Measurements from ENCODE around the gene GDF7.

The GDF7 gene

DNA sequence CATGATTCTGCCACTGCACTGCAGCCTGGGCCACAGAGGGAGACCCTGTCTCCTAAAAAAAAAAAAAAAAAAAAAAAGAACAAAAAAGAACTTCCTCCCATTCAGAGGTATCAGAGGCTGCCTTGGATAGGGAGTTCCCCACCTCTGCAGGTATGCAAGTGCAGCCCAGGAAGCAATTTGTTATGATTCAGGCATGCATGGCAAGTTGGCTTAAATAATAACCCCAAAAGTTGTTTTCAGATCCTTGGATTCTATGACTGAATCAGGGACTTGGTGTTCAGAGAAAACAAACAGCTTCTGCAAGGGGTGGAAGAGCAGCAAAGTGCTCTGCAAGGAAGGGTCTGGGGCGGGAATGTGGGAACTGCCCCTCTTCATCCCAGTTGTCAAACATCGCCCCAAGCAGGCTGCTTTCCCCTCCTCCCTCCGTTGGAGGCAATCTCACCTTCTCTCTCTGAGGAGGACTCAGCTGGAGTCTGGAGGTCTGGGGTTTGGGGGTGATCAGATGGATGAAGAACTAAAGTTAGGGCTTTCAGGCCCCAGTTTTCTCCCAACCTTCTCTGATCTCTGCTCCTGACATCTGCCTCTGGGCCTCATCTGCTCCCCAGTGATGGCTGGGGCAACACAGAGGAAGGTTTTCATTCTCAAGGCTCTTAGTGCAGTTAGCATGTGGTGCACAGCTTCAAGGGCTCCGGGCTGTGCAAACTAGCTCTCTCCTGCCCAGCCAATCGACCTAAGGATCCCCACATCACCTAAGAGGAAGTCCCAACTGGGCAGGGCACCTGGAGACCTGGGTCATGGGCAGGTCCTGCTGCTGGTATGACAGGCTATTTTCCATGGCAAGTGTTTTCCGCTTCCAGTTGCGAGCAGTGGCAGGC lies 3.5 kb upstream of the GDF7 start:
- no peak for DNase-seq

DNA sequence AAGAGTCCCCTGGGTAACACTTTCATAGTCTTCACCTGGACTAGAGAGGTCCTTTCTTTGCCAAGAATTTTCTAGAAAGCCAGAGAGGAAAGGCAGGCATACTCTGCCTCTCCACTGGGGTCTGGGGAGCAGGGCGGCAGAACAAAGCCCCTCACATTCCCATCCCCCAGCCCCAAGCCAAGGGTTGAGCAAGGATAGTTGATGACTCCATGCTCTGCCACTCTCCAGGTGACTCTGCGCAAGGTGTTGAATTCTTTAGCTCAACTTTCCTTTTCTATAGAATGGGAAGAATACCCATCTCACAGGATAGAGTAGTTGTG lies 2.9 kb upstream of the GDF7 start:
- DNase-seq, result no peak

- no peak for DNase-seq
These were observed 2.3 kb upstream of the GDF7 start for GRCh38 chr2:20664431-20665242.

- DNase-seq, result no peak
These were observed 1.5 kb upstream of the GDF7 start for GRCh38 chr2:20665243-20666004.

DNA sequence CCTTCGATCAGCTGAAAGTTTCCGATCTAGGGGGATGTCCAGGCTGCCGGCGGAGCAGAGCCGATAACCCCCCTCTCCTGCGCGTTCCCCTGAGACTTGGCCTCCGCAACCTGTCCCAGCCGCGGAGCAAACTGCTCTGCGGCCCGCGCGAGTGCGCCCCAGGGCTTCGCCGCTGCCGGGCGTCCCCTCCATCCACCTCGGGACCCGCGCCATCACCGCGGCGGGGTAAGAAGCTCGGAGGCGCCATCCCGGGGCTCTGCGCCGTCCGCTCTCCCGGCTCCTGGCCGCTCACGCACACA lies 990 bp upstream of the GDF7 start:
- no peak for DNase-seq

DNA sequence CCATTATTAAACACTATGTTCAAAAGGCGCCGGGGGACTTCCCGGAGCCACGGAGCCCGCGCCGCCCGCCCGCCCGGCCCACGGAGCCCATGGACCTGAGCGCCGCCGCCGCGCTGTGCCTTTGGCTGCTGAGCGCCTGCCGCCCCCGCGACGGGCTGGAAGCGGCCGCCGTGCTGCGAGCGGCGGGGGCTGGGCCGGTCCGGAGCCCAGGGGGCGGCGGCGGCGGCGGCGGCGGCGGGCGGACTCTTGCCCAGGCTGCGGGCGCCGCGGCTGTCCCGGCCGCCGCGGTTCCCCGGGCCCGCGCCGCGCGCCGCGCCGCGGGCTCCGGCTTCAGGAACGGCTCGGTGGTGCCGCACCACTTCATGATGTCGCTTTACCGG lies 197 bp downstream of the GDF7 start:
- DNase-seq, result no peak

DNA sequence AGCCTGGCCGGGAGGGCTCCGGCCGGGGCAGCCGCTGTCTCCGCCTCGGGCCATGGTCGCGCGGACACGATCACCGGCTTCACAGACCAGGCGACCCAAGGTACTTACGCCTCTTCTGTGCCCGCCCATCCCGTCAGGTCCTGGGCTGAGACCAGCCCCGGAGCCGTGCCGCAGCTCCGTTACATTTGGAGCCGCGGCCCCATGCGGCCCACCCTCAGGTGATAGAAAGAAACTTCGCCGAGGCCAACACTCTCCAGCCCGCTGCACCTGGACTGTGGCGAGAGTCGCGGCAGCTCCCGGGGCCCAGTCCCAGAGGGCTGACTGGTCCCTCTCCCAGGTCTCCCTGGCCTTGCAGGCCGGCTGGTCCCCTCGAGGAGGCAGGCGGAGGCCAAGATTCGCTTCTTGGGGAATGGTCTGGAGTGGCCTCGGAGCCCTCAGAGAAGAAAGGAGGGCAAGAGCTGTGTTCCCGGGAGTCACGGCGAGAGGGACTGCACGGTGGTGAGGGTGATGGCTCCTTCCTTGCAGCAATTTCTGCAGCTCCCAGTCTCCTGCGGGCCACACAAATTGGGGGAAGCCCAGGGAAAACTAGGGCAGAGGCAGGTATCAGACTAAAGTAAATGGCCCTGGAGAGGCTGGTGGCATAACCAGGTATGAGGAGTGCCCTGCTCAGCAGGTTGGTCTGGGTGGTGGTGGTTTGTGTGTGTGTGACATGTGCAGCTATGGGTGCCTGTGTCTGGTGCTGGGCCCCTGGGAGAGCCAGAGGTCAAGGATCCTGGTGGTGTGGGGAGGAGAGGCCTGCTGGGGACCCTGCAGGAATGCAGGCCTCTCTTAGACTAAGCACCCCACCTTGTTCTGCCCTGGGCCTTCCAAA lies 822 bp downstream of the GDF7 start:
- DNase-seq, result no peak

- DNase-seq, result no peak
These were observed 1.5 kb downstream of the GDF7 start for GRCh38 chr2:20668451-20668850.

DNA sequence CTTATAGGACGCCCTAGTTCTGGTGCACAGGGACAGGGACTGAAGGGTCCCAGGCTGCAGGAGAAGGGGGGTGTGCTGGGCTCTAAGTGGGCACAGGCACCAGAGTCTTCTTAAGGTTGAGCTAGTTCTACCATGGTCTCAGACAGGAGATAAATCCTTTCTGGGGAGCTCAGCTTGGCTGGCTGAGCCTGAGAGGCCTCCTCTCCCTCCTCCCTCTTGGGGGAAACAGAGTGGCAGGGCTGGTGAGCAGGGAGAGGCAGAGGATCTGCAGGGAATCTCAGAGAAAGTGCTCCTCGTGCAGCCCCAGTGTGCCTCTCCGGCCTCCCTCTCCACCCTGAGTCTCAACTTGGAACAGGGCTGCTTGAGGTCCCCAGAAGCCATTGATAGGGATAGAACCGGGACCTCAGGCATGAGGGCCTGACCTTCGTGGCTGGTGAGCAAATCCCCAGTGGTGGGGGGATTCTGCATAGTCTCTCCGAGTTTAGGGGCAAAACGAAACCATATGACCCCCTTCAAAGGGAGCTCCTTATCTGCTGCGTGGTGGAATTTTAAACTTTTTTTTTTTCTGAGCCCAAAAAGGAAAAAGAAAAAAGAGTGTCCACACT lies 2.0 kb downstream of the GDF7 start:
- no peak for DNase-seq

- no peak for DNase-seq
These were observed 2.8 kb downstream of the GDF7 start for GRCh38 chr2:20669562-20670314.

DNA sequence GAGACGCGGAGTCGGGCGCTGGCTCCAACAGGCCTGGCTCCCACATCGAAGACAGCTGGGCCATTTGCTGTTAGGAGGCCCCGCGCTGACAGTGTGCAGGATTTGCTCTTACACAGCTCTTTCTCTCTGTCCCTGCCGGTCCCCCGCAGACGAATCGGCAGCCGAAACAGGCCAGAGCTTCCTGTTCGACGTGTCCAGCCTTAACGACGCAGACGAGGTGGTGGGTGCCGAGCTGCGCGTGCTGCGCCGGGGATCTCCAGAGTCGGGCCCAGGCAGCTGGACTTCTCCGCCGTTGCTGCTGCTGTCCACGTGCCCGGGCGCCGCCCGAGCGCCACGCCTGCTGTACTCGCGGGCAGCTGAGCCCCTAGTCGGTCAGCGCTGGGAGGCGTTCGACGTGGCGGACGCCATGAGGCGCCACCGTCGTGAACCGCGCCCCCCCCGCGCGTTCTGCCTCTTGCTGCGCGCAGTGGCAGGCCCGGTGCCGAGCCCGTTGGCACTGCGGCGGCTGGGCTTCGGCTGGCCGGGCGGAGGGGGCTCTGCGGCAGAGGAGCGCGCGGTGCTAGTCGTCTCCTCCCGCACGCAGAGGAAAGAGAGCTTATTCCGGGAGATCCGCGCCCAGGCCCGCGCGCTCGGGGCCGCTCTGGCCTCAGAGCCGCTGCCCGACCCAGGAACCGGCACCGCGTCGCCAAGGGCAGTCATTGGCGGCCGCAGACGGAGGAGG lies 3.5 kb downstream of the GDF7 start:
- no peak for DNase-seq

DNA sequence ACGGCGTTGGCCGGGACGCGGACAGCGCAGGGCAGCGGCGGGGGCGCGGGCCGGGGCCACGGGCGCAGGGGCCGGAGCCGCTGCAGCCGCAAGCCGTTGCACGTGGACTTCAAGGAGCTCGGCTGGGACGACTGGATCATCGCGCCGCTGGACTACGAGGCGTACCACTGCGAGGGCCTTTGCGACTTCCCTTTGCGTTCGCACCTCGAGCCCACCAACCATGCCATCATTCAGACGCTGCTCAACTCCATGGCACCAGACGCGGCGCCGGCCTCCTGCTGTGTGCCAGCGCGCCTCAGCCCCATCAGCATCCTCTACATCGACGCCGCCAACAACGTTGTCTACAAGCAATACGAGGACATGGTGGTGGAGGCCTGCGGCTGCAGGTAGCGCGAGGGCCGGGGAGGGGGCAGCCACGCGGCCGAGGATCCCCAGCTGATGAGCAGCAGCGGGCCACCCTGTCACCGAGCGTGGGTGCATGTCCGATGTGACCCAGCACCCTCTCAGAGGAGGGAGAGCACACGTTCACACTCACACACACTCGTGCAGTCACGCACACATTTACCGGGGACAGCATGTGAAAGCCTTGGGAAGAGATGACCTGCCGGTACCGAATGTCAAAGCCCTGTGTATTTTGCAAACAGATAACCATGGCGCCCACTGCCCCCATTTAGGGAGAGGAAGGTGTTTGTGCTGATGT lies 4.2 kb downstream of the GDF7 start:
- DNase-seq, result no peak

DNA sequence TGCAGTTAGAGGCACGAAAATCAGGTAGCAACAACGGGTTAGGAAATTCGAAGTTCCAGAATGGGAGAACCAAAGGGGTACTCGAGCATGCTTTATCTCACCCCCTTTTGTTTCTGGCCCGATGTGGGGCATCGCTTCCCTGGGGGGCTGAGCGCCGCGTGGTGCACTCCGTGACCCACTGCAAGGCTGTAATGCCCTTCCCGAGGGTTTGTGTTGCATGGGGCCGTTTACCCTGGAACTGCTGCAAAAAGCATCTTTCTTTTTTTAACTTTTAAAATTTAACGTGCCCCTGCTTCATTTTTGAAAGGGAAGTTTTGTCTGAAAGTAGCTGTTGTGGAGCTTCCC lies 4.8 kb downstream of the GDF7 start:
- DNase-seq, result no peak

- no peak for DNase-seq
These were observed 5.4 kb downstream of the GDF7 start for GRCh38 chr2:20672201-20672951.

GRCh38 chr2:20673686-20674308 lies 6.9 kb downstream of the GDF7 start:
- no peak for DNase-seq

DNA sequence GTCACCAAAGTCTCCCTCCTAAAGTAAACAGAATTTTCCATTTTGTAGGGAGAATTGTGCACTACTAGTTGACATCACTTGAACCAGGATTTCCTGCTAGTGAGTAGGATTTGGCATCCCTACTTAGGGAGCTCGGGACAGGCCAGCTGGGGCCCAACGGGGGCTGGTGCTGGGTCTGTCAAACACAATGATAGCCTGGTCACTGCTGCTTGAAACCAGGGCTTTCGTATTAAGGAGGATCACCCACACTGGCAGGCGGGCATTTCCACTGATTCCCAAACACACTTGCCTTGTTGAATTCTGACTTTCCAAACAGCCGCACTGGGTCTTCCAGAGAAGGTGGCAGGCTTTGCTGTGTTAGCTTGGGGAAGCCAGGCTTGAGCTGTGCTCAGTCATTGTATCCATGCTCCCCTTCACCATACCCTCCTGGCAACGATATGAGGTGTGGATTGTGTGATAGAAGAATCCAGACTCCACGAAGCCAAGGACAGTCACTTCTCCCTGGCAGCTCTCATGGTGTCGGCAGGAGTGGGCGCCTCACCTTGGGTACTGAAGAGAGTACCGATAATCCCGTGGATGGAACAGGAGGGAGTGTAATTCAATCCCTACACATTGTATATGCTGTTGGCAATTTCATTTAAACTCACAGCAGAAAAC lies 7.5 kb downstream of the GDF7 start:
- DNase-seq, result no peak

DNA sequence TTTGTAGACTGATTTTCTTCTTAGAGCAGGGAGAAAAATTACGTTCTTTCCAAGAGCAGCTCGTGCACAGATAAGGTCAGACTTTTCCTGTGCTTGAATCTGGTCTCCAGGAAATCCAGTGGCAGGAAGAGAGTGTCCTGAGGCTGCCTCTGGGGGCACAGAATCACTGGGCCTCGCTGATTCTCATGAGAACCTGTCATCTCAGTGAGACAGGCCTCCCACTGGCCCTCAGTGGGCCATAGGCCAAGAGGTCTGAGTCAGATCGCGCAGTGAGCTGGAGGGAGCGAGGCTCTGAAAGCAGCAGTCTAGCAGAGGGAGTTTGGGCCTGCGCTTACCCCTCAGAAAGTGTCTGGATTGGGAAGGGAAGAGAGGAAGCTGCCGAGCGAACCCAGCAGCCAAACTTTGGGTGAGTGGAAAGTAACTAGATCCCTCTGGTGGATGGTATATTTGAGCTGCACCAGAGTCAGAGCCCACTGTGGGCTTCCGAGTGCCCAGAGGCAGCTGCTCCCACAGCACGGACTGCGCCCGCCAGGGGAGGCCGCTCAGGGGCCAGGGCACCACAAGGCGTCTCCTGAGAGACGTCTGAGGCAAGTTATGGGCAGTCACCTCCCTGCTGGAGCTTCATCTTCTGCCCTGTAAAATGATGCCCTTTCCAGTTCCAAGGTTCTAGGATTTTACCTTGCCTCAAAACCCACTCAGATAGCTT lies 8.2 kb downstream of the GDF7 start:
- no peak for DNase-seq
